ENCODE data around the gene FCRLB. TPM values are rescaled to one million over a fixed set of nuclear protein-coding genes. Genes with fewer than 3 reads are reported as not detected.
"Not testable (repeated sequence)": the region's sequence is repeated elsewhere in the genome, so short reads cannot be mapped to it uniquely, and the experiment has no call there.

The FCRLB gene
- total RNA-seq, 4 donors from 2014 or later = 0.72 to 1.4 (median 0.81) TPM; not detected in 1

GRCh38 chr1:161688946-161689345 is 32.4 kb upstream of the FCRLB start:
- TF ChIP-seq EP300 (IDR thresholded peaks at IDR 0.05) = no peak
- TF ChIP-seq CTCF (IDR thresholded peaks at IDR 0.05) = no peak
- no peak for TF ChIP-seq POLR2A (IDR thresholded peaks at IDR 0.05)
- TF ChIP-seq POLR2AphosphoS5 (IDR thresholded peaks at IDR 0.05) = no peak

GRCh38 chr1:161691846-161692245 is 29.5 kb upstream of the FCRLB start:
- Histone ChIP-seq H3K27me3 (peaks cover 31% of the 10 kb centered on the region), H3K27ac (no peak overlapping the region), H3K9me3 (no peaks in the 10 kb centered on the region), H3K4me1 (no peaks in the 10 kb centered on the region), H3K4me3 (no peak overlapping the region), H3K36me3 (no peaks in the 10 kb centered on the region)
- TF ChIP-seq EP300 (IDR thresholded peaks at IDR 0.05) (no peak), POLR2A (IDR thresholded peaks at IDR 0.05) (no peak), CTCF (IDR thresholded peaks at IDR 0.05) (no peak), POLR2AphosphoS5 (IDR thresholded peaks at IDR 0.05) (no peak)
- 82% methylated on average over 3 of the region's 3 CpGs for WGBS
- no peak for DNase-seq (ENCODE audit: low spot score in 2 of 2)

More at GRCh38 chr1:161688946-161689345, 32.4 kb upstream of the FCRLB start:
- WGBS = 83% methylated on average over 3 of the region's 3 CpGs
- H3K4me3 ChIP-seq = no peak overlapping the region
- no peaks in the 10 kb centered on the region for H3K36me3 ChIP-seq
- peaks cover 29% of the 10 kb centered on the region for H3K27me3 ChIP-seq
- no peaks in the 10 kb centered on the region for H3K9me3 ChIP-seq
- H3K4me1 ChIP-seq = no peaks in the 10 kb centered on the region
- no peak for DNase-seq (ENCODE audit: low spot score in 2 of 2)
- H3K27ac ChIP-seq = no peak overlapping the region

- not testable (repeated sequence) for H3K4me3 ChIP-seq; DNase-seq (ENCODE audit: low spot score in 2 of 2); H3K27ac ChIP-seq; H3K9me3 ChIP-seq; H3K36me3 ChIP-seq; H3K4me1 ChIP-seq
- H3K27me3 ChIP-seq = peaks cover 26% of the 10 kb centered on the region
- 83% methylated on average over 8 of the region's 14 CpGs for WGBS
Observed at GRCh38 chr1:161693020-161693712, 28.2 kb upstream of the FCRLB start.

- not testable (repeated sequence) for H3K4me3 ChIP-seq; DNase-seq (ENCODE audit: low spot score in 2 of 2); H3K27ac ChIP-seq; H3K27me3 ChIP-seq; H3K36me3 ChIP-seq; H3K9me3 ChIP-seq; H3K4me1 ChIP-seq
- 92% methylated on average over 2 of the region's 2 CpGs for WGBS
Observed at GRCh38 chr1:161698302-161698701, 23.0 kb upstream of the FCRLB start.

- no peaks in the 10 kb centered on the region for H3K9me3 ChIP-seq
- WGBS = 91% methylated on average over 8 of the region's 8 CpGs
- no peak for TF ChIP-seq POLR2A (IDR thresholded peaks at IDR 0.05)
- TF ChIP-seq POLR2AphosphoS5 (IDR thresholded peaks at IDR 0.05) = no peak
- no peak for TF ChIP-seq CTCF (IDR thresholded peaks at IDR 0.05)
- no peak for TF ChIP-seq EP300 (IDR thresholded peaks at IDR 0.05)
- H3K4me1 ChIP-seq = no peaks in the 10 kb centered on the region
- H3K4me3 ChIP-seq = no peak overlapping the region
- no peak for DNase-seq (ENCODE audit: low spot score in 2 of 2)
- H3K36me3 ChIP-seq = no peaks in the 10 kb centered on the region
- H3K27me3 ChIP-seq = no peaks in the 10 kb centered on the region
- H3K27ac ChIP-seq = no peak overlapping the region
Observed at GRCh38 chr1:161702250-161702649, 19.1 kb upstream of the FCRLB start.

- Histone ChIP-seq H3K4me3 (no peak overlapping the region), H3K4me1 (no peaks in the 10 kb centered on the region), H3K27me3 (no peaks in the 10 kb centered on the region), H3K36me3 (no peaks in the 10 kb centered on the region), H3K27ac (no peak overlapping the region), H3K9me3 (no peaks in the 10 kb centered on the region)
- DNase-seq (ENCODE audit: low spot score in 2 of 2) = no peak
- WGBS = 84% methylated on average over 4 of the region's 4 CpGs
- TF ChIP-seq POLR2A (IDR thresholded peaks at IDR 0.05) (no peak), EP300 (IDR thresholded peaks at IDR 0.05) (no peak), CTCF (IDR thresholded peaks at IDR 0.05) (no peak)
Observed at GRCh38 chr1:161705537-161705936, 15.8 kb upstream of the FCRLB start.
